Measurements from ENCODE around the gene RALB.

Gene RALB

DNA sequence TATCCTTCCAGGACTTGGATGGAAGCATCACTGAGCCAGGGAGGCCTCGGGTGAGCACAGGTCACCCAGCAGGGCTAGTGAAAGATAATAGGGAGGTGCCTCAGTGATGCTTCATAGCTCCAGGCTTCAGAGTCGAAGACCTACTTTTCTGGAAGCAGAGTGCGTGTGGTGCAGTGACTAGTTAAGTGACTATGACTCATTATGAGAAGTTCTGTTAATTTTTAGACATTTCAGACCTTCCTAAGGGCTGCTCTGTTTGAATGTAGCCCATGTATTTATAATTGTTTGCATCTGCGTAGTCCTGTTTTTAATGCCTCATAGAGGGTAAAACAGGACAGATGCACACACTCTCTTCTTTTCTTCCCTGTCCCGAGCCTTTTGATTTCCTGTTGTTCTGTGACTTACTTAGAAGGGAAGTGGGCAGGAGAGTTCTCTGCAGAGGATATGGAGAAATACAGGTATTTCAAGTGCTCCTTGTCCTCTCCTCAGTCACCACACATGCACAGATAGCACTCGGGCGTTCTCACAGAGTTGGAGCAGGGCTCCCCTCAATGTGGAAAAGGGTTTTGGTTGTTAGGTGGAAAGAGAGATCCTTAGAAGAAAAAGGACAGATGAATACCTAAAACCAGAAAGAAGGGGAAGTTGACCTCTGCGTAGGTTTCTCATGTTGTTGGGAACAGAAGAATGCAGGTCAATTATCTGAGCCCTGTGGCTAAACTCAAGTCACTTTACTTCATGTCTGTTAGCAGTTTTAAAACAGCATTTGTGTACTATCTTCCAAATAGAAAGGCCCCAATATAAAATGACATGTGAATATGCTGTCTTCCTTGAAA is 34.7 kb downstream of the RALB start:
- H3K79me2 ChIP-seq (ENCODE audit: control insufficient read depth, low read length), result no peaks in the 10 kb centered on the region
- no peaks in the 10 kb centered on the region for H3K9me3 ChIP-seq (ENCODE audit: control insufficient read depth, insufficient read depth, low read length)
- H3K36me3 ChIP-seq (ENCODE audit: control insufficient read depth, low read length), result no peaks in the 10 kb centered on the region
- TF ChIP-seq EZH2phosphoT487 (IDR thresholded peaks at IDR 0.05; ENCODE audit: borderline replicate concordance, low read length) (no peak), CTCF (IDR thresholded peaks at IDR 0.05; ENCODE audit: low read depth, low read length, poor library complexity, severe bottlenecking) (no peak)
- H3K9me2 ChIP-seq (replicated peaks; ENCODE audit: control insufficient read depth, low read length), result no peaks in the 10 kb centered on the region
- H3K27ac ChIP-seq (ENCODE audit: low read depth, low read length), result no peak overlapping the region
- H3F3A ChIP-seq (ENCODE audit: control insufficient read depth, insufficient read depth), result no peaks in the 10 kb centered on the region
- no peaks in the 10 kb centered on the region for H4K20me1 ChIP-seq (ENCODE audit: control insufficient read depth, insufficient read depth, low read depth, low read length)
- 0 out of 2 replicates have a peak overlapping the region, but pooled peaks have one; percentile 15 for H3K4me2 ChIP-seq (ENCODE audit: low read length)
- H3K4me1 ChIP-seq (ENCODE audit: control insufficient read depth, low read length), result peaks cover 11% of the 10 kb centered on the region
- no peaks in the 10 kb centered on the region for H3K27me3 ChIP-seq (ENCODE audit: control insufficient read depth, low read length)
- H3K4me3 ChIP-seq (ENCODE audit: low read length), result no peak overlapping the region

DNA sequence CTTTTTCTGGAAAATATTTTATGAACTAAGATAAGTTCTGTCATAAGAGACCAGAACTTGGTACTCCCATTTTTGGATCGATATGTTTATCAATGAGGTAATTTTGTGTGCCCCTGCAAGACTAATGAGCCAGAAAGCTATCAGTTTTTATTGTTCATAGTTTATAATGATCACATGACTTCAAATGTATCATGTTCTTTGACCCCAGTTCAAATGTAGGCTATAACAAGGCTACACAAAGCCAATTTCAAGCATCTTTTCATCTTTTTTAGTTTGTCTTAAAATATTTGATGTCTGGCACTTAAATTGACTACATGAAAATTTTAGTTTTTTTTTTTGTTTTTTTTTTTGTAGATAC is 35.3 kb downstream of the RALB start:
- Histone ChIP-seq H3K4me2 (ENCODE audit: low read length) (no peak overlapping the region), H3K36me3 (ENCODE audit: control insufficient read depth, low read length) (no peaks in the 10 kb centered on the region), H3K4me3 (ENCODE audit: low read length) (no peak overlapping the region), H3K27me3 (ENCODE audit: control insufficient read depth, low read length) (no peaks in the 10 kb centered on the region), H4K20me1 (ENCODE audit: control insufficient read depth, insufficient read depth, low read depth, low read length) (no peaks in the 10 kb centered on the region), H3K4me1 (ENCODE audit: control insufficient read depth, low read length) (peaks cover 11% of the 10 kb centered on the region), H3K79me2 (ENCODE audit: control insufficient read depth, low read length) (no peaks in the 10 kb centered on the region), H3K9me3 (ENCODE audit: control insufficient read depth, insufficient read depth, low read length) (no peaks in the 10 kb centered on the region), H3K27ac (ENCODE audit: low read depth, low read length) (no peak overlapping the region), H3F3A (ENCODE audit: control insufficient read depth, insufficient read depth) (no peaks in the 10 kb centered on the region), H3K9me2 (replicated peaks; ENCODE audit: control insufficient read depth, low read length) (no peaks in the 10 kb centered on the region)
- no peak for TF ChIP-seq EZH2phosphoT487 (IDR thresholded peaks at IDR 0.05; ENCODE audit: borderline replicate concordance, low read length)
- no peak for TF ChIP-seq CTCF (IDR thresholded peaks at IDR 0.05; ENCODE audit: low read depth, low read length, poor library complexity, severe bottlenecking)

DNA sequence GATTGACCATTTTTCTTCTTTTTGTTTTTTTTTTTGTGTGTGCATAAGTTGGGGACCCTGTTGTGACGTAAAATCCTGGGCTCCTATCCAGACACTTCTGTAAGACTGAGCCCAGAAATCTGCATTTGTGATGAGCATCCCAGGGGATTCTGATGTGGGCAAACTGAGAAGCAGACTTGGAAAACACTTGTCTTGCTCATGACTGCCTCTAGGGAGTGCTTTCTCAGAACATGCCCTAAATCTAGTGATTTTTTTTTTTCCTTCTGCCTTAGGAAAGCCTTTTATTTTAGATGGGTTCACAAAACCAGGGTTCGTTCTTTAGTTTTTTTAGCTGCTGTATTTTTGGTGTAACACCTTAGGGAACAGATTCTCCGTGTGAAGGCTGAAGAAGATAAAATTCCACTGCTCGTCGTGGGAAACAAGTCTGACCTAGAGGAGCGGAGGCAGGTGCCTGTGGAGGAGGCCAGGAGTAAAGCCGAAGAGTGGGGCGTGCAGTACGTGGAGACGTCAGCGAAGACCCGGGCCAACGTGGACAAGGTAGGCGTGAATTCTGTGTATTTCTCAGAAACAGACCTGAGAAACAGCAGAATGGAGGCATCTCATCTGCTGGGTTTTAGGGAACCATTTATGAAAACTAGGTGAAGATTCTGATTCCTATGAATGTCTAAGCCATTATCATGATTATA is 36.7 kb downstream of the RALB start:
- Histone ChIP-seq H3K4me1 (ENCODE audit: control insufficient read depth, low read length) (peaks cover 23% of the 10 kb centered on the region), H3K36me3 (ENCODE audit: control insufficient read depth, low read length) (peaks cover 3% of the 10 kb centered on the region; the same call in 1 of the 2 replicates), H3K4me3 (ENCODE audit: low read length) (no peak overlapping the region), H3K4me2 (ENCODE audit: low read length) (no peak overlapping the region), H3K27me3 (ENCODE audit: control insufficient read depth, low read length) (no peaks in the 10 kb centered on the region), H3K9me2 (replicated peaks; ENCODE audit: control insufficient read depth, low read length) (no peaks in the 10 kb centered on the region), H3K27ac (ENCODE audit: low read depth, low read length) (no peak overlapping the region), H3F3A (ENCODE audit: control insufficient read depth, insufficient read depth) (no peaks in the 10 kb centered on the region), H3K79me2 (ENCODE audit: control insufficient read depth, low read length) (no peaks in the 10 kb centered on the region), H3K9me3 (ENCODE audit: control insufficient read depth, insufficient read depth, low read length) (no peaks in the 10 kb centered on the region), H4K20me1 (ENCODE audit: control insufficient read depth, insufficient read depth, low read depth, low read length) (no peaks in the 10 kb centered on the region)
- no peak for TF ChIP-seq EZH2phosphoT487 (IDR thresholded peaks at IDR 0.05; ENCODE audit: borderline replicate concordance, low read length)
- no peak for TF ChIP-seq CTCF (IDR thresholded peaks at IDR 0.05; ENCODE audit: low read depth, low read length, poor library complexity, severe bottlenecking)
